Stimulated activated CD4-positive, alpha-beta T cell treated with anti-CD3 and anti-CD28 coated beads, Interleukin-4, amount 100 ng/mL, for 48 hours (primary cell): ENCODE results near the gene STXBP5L.
"Not testable (repeated sequence)": the region's sequence is repeated elsewhere in the genome, so short reads cannot be mapped to it uniquely, and the experiment has no call there.

Experiments used
- DNase-seq, 2 donors: peaks; one replicate each; pipeline ENCODE4 v3.0.0-alpha.2; 2020; ENCODE audit warnings: low read depth in 2 of 2

Gene STXBP5L

DNA sequence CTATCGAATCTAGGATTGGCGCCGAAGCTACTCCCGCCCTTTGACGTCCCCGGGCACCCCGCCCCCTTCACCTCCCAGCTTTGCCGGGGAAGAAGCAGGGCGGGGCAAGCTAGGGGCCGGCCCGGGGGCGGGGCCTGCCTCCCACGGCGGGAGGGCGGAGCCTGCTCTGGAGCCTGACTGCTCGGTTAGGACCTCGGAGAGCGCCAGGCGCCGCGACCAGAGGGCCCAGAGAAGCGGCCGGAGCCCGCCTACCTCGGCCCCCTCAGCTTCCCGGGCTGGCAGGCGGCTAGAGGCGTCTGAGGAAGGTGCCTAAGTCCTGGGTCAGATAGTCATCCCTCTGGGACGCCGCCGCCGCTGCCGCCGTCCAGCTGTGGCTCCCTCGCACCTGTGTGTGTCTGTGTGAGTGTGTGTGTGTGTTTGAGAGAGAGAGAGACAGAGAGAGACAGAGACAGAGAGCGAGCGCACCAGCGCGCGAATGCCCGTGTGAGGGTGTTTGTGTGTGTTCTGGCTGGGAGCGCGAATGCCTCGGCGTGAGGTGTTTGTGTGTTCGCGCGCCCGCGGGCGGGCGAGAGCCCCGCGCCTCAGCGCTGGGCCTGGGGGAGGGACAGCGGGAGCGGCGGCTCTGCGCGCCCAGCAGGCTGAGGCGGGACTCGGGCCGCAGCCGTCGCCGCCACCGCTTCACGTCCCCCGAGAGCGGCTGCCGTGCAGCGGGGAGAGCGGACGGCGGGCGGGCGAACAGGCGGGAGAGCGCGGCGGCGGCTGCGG, at the start of gene STXBP5L:
TSS of gene STXBP5L (plus strand) at position 176 of the 765 bp plus-strand sequence. CDS start 1,374 bp downstream, outside the sequence.
- DNase-seq = peak; percentile 49

DNA sequence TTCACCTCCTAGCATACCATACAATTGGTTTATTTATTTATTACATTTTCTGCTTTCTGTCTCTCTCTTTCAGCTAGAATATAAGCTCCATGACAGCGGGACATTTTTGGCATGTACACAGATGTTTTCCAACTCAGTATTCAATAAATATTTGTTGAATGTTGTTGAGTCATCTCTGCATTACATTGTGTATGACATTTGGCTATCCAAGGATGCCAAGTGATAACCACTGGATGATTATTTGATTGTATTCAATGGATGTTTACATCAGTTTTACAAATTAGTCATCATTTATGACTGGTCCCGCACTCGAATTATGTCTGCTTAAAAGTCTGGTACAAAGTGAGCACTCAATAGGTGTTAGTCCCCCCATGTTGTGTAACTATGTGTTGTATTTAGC, 49.5 kb upstream of the STXBP5L start:
- no peak for DNase-seq

DNA sequence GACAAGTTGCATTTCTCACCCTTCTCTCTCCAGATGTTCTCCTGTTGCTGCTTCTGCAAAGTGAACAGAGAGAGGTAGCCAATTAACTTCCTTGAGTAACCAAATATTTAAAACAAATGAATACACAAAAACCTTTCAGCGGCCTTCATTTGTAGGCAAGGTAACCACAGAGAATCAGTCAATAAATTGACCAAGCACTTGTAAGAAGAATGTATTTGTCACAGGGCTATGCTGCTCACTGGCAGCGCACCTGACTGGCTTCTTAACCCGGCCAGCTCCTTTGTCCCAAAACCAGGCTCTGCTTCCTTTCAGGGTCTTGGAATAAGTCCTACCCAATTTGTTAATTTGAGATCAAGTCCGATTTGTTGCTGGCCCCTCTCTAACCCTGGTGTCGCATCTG, 43.5 kb upstream of the STXBP5L start:
- no peak for DNase-seq

DNA sequence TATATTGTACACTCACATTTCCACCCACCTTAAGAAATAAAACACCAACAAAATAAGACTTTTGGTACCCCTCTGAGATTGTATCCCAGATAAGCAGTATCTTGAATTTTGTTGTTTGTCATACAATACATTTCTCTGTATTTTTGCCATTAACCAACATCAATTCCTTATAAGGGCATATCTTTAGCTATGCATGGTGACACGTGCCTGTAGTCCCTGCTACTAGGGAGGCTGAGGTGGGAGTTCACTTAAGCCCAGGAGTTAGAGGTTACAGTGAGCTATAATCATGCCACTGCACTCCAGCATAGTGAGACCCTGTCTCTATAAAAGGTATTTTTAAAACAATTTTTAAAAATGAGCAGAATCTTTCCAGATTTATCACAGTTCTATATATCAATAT, 32.5 kb upstream of the STXBP5L start:
- no peak for DNase-seq

DNA sequence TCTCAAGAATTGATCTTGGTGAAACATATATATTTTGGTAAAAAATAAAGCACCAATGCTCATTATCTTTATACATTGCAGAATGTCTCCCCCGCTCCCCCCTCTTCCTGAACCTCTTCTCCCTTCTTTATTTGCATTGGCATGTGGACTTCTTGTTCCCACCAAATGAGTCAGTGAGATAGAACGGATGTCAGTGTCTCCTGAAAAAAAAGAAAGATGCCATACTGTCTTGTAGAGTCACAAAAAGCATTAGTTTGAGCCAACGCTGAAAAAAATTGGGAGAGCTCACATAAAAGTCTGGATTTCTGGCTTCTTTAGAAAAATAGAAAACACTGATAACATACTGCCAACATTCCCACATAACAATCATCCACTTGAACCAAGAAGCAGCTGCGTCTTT, 32.0 kb upstream of the STXBP5L start:
- DNase-seq = no peak

DNA sequence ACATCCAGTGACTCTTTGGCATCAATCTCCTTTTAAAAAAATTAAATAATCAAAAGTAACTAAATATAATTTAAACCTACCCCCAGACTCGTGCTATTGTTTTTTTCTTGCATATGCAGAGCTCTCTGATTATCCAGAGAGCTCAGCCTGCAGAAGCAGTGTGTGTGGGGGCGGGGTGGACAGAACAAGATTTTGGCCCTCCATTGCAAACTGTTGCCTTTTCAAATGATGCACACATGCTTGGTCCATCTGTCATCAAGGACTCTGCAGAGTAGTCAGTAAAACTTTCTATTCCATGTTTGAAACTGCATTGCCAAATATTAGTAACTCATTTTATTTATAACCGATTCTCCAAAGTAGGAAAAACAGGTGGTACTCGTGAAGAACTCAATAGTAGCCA, 28.6 kb upstream of the STXBP5L start:
- no peak for DNase-seq

DNA sequence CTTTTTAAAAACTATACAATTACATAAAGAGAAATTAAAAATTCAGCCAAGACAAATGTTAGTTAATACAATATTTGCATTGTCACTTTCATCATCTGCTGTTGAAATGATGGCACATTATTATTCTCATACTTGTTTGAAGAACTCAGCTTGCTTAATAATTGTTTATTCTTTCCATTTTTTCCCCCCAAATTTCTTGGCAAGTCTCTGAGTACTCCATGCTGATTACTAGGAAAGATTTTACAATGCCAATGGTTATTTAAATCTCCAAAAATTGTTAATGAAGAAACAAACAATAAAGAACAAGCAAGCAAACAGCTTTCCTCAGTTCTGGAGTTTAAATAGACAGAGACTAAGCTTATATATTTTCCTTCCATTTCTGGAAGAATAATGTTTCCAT, 15.1 kb upstream of the STXBP5L start:
- no peak for DNase-seq

DNA sequence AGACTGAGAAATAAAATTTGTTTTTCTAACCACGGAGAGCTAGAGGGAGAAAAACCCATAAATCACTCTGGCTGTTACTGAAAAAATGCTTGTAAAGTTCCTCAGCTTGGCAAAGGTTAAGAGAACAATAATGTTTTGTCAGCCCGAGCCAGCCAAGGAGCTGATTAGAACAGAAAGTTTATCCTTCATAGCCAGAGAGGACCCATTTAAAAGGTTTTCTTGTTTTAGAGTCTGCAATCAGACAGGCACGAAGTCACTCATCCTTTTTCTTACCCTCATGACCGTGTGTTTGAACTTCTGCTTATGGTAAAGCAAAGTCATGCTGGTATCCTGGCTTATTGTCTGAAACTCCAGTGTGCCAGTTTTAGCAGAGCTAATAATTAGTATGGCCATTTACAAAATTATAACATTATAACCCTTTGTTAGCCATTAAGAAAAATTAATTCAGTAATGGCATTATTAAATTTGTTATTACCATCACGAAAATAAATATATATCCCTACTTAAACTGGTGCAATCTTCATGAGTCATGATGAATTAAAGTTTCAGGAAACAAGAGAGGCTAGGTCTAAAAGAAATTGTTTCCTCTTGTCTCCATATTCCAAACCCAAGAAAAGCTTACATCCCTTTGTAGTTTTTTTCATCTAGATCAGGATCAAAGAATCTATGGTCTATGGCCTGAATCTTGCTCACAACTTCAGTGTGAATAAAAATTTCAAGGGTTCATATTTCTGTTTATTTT, 13.5 kb upstream of the STXBP5L start:
- DNase-seq = no peak

DNA sequence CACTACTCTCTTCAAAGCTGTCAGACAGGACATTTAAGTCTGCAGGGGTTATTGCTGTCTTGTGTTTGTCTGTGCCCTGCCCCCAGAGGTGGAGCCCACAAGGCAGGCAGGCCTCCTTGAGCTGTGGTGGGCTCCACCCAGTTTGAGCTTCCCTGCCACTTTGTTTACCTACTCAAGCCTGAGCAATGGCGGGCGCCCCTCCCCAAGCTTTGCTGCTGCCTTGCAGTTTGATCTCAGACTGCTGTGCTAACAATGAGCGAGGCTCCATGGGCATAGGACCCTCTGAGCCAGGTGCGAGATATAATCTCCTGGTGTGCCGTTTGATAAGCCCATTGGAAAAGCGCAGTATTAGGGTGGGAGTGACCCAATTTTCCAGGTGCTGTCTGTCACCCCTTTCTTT, 6.3 kb upstream of the STXBP5L start:
- DNase-seq = not testable (repeated sequence)

DNA sequence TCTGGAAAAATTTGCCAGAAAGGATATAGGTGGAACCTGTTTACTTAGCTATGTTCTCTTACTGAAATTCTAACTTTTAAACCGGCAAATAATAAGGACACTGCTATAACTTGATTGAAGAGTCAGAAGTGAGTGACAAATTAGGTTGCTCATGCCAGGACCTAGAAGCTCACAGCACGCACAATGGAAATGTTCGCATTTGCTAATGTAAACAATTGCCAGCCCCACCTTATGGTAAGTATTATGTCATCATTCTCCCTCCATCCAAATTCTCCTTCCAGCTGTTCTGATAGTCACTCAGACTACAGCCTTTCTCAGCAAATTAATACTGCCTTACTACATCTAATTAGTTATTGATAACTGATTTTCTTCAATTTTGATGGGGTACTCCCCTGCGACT, 4.8 kb upstream of the STXBP5L start:
- no peak for DNase-seq

DNA sequence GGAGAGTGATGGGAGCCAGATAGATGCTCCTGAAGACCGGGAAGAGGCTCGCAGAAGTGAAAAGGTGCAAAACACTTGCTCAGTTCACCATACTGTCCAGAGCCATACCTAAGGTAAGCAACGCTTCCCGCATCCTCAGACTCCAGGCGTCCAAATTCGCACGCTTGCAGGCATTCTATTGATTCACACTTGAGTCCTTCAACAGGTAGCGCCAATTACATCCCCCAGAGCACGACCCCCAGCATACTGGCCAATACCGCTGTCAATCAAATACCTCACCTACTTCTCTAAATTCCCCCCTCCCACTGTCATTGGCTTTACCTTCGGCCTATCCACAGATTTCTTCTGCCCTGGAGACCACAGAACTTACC, 361 bp upstream of the STXBP5L start:
- no peak for DNase-seq

DNA sequence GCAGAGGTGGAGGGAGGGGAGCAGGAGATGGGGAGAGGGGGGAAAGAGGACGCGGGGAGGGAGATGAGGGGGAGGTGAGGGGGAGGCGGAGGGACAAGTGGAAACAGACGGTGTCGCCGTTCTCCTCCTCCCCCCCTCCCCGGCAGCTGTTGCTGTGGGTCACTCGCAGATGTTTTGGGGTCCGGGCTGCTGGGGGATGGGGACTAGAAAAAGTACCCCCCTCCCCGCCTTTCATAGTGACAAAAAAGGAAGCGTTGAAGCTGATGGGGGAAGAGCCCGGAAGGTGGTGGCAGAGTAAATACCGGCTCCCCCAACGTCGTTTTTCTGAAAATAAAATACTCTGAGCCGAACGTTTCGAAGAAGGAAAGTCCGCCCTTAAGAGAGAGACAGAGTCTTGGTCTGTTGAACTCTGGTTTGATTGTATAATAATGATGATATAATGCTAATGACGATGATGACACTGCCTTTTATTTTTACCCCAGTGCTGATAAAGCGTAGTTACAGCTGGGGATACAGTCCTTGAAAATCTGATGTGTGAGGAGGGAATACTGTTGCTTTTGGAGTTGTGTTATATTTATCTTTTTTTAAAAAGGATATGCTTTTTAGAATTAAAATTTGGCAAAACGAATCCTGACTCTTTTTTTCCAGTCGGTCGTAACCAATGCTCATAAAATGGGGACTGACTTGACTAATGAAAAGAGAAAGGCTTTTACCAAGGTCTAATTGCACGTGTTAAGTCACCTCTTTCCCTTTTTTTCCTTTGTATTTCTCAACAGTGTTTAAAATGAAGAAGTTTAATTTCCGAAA, 993 bp downstream of the STXBP5L start:
- DNase-seq = no peak

DNA sequence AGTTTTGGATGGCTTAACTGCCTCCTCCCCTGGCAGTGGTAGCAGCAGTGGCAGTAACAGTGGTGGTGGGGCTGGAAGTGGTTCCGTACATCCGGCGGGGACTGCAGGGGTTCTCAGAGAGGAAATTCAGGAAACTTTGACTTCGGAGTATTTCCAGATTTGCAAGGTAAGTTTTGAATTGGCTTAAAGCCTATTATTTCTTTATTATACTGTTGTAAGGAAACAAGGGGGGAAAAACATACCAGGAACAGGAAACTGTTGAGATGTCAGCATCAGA, 1.5 kb downstream of the STXBP5L start:
- no peak for DNase-seq

DNA sequence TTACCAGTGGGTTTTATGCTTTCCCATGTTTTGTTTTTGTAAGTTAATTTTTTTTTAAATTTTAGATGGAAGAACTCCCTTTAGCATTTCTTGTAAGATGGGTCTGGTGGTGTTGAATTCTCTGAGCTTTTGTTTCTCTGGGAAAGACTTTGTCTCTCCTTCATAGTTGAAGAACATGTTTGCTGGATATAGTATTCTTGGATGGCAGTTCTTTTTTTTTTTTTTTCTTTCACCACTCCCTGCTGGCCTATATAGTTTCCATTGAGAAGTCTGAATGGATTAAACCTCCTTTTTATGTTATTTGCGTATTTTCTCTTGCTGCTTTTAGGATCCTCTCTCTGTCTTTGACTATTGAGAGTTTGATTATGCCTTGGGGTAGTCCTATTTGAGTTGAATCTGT, 18.1 kb downstream of the STXBP5L start:
- DNase-seq = no peak

DNA sequence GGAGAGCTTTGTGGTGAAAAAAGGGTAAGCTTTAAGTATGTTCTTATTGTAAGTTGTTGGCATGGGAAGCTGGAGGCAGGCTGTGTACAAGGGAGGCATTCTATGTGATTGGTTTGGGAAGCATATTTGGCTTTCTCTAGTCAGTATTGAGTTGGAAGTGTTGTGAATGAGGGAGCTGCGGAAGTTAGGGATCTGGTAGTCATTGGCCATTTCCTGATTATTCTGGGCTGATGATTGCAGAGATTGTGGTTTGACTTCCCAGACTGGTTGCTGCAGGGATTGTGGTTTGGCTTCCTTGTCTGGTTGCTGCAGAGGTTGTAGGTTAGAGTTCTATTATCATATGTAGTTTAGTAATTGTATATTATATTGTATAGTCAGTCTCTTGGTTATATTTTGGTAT, 21.0 kb downstream of the STXBP5L start:
- DNase-seq = no peak

DNA sequence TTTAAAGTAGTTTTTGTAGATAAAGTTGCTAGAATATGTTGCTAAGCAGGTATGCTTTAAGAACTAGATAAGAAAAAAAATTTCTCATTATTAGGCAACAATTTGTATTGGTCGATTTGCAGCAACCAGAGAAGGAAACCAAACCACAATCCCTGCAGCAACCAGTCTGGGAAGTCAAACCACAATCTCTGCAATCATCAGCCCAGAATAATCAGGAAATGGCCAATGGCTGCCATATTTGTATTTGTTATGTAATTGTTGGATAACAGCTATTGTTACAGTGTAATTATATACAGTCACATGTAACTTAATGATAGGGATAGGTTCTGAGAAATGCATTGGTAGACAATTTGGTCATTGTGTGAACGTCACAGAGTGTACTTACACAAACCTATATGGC, 23.6 kb downstream of the STXBP5L start:
- no peak for DNase-seq

DNA sequence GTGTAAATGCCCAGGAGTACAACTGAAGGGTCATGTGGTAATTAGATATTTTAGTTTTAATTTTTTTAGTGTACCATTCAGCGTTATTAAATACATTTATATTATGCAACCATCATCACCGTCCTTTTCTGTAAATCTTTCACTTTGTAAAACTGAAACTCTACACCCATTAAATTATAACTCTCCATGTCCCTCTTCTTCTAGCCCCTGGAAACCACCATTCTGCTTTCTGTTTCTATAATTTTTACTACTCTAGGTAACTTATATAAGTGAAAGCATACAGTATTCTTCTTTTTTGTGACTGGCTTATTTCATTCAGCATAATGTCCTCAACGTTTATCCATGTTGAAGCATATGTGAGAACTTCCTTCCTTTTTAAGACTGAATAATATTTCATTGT, 48.1 kb downstream of the STXBP5L start:
- no peak for DNase-seq

DNA sequence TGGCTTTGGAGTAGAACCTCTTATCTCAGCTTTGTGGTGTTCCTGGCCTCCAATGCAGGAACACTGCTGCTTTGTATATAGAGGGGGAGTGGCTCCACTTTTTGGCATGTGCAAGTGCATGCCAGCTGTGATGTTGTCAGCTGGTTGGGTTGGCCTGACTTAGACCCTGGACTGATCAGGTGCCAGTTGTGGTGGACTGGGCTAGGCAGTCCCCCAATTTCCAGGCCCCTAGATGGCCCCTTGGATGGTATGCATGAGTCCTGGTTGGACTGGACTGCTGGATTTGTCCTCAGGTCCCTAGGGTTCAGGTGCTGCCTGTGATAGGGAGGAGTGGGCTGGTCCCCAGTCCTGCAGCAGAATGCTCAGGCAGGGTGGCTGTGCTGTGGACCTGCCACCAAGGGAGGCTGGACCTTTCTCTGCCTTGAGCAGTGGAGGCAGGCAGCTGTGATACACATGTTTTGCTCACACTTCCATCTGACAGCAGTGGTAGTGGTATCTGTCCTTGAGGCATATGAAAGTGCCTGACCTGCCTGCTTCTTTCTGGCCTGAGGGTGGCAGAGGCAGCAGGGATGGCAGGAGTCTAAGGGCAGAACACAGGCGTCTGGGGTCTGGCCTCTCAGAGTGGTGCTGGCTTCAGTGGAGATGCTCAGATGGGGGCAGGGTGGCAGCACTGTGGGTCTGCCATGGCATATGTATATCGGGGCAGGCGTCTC, 74.8 kb downstream of the STXBP5L start:
- no peak for DNase-seq

DNA sequence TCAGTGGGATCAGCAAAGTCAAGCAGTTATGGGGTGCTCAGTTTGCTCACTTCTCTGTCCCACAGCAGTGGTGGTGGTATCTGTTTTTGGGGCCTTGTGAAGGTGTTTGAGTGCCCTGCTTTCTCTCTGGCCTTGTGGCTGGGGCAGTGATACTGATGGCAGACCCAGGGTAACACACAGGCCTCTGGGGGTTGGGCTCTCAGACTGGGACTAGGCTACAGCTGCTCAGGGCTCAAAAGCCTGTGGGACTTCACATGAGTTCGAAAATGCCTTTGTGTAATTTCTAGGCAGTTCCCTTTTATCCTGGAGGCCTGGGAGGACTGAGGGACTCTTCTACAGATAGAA, 75.3 kb downstream of the STXBP5L start:
- no peak for DNase-seq

DNA sequence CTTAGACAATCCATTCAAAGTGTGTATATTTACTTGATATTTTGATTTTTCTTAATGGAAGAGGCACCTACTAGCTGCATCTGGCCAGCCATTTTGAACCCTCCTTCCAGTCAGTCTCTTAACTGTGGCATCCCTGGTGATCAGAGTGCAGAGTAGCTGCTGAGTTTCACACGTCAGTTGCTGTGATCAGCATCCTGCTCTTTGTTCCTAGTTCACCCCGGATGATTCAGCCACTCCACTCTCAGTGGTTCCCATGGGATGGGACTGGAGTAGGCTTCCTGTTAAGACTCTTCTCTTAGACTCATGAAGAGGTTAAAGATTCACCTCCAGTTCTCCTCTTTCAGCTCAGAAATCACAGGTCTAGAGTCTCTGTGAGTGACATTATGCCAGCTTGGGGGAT, 75.8 kb downstream of the STXBP5L start:
- no peak for DNase-seq

DNA sequence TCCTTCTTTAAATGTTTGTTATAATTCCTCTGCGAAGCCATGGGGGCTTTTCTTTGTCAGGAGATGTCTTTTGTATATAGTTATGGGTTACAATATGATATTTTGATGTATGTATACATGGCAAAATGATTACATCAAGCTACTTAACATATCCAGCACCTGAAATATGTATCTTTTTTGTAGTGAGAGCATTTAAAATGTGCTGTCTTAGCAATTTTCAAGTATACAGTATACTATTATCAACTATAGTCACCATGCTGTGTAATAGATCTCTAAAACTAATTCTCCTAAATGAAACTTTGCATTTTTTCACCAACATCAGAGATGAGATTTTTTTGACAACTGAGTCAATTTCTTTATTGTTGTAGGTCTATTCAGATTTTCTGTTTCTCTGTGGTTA, 77.2 kb downstream of the STXBP5L start:
- no peak for DNase-seq

DNA sequence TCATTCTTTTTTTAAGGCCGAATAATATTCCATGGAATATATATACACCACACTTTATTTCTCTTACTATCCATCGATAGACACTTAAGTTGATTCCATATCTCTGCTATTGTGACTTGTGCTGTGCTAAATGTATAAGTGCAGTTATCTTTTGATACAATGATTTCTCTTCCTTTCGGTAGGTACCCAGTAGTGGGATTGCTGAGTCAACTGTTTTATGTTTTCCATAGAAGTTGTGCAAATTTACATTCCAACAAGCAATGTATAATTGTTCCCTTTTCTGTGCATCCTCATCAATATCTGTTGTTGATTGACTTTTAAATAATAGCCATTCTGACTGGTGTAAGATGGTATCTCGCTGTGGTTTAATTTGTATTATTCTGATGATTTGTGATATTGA, 81.0 kb downstream of the STXBP5L start:
- DNase-seq = no peak
